ENCODE data around the gene ATN1. TPM values are rescaled to one million over a fixed set of nuclear protein-coding genes. Genes with fewer than 3 reads are reported as not detected.

The ATN1 gene
- total and polyA plus RNA-seq, 2 of the 8 experiments (the other 6 are each of a cell fraction or from before 2014, with no cell fraction given): 20.6 to 73.4 TPM

GRCh38 chr12:6938353-6939190 is 10.8 kb downstream of the ATN1 start (continued):
- TF ChIP-seq CBX8 (IDR thresholded peaks at IDR 0.05; ENCODE audit: borderline replicate concordance, low read depth, low read length) (no peak), CTBP2 (IDR thresholded peaks at IDR 0.05; ENCODE audit: borderline replicate concordance, insufficient read depth, insufficient read length, low read length) (no peak), MAFK (IDR thresholded peaks at IDR 0.05; ENCODE audit: low read depth, low read length) (no peak), SRF (IDR thresholded peaks at IDR 0.05; ENCODE audit: low read depth, low read length) (no peak), CTCF (IDR thresholded peaks at IDR 0.05; ENCODE audit: control extremely low read depth in 1 of 3, insufficient read depth in 1 of 3, low read depth in 1 of 3, low read length in 3 of 3) (no peak)

All from H1 (cell line).